Occipital lobe (tissue), 2 donors: ENCODE measurements around the gene PER1. TPM values are rescaled to one million over a fixed set of nuclear protein-coding genes. Genes with fewer than 3 reads are reported as not detected.

ENCODE experiments used
- DNase-seq: peaks from one replicate; lab custom pipeline; 2025; lab: John Stamatoyannopoulos, UW
- total RNA-seq: library from RNA; depleted of rRNA; stranded (reverse); fragments of >200 nt; gene quantifications from one replicate; pipeline ENCODE4 v1.2.3, GENCODE V29; 2014

Gene PER1
- total RNA-seq, 1 donor from 2014 or later, result 7.8 TPM

DNA sequence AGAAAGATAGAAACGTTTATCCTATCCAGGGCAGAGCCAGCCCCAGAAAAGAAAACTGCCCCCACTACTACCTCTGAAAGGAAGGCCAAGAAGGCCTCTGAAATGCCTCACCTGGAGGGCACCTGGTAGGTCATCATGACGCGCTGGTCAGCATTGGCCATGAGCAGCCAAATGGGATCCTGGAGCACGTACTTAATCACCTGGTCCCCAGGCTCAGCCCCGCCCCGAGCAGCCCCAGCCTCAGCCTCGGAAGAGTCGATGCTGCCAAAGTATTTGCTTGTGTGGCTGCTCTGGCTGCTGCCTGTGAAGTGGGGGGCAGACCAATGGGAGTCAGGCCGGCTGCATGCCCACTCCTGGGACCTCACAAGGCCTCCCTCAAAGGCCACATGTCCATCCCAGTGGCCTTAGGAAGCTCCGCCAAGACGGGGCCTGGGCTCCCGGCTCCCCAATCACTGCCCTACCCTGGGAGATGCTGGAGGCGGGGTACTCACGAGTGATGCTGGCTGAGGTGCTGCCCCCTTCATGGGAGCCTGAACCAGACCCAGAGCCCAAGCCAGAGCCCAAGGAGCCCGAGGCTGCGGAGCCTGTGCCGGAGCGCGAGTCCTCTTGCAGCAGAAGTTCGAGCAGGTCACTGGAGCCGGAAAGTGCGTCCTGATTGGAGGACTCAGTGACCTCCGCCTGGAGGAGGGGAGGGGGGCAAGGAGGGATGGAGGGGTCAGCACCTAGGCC, 9.9 kb downstream of the PER1 start:
- DNase-seq, result no peak

DNA sequence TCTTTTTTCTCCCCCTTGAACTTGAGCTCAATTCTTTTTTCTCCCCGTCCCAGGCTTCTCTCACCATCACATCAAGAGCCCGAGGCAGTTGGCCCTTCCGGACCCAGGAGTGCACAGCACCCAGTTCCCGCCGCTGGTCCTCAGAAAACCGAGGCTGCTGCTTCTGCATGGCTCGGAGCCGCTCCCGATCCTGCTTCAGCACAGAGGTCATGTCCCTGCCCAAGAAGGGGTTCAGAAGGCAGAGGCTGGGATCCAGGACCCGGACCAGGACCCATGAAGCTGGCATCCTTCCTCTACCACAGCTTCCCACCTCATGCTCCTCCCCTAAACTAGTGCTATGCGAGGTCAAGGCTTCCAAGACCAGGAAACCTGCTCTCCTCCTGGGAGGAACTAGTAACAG, 10.5 kb downstream of the PER1 start:
- DNase-seq, result no peak

DNA sequence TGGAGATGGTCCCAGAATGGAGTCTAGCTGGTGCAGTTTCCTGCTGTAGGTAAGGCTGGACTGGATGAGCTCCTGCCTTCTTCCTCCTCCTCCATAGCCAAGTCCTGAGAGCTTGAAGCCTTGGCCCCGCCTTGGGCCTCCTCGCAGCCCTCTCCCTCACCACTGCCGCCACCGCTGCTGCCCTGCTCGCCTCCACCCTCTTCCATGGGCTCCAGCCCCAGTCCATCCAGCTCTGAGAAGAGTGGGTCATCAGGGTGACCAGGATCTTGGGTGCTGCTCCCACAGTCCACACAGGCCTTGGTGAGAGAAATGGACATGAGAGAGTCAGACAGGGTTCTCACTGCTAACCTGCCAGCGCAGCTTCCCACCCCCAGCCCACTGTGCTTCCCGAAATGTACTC, 11.2 kb downstream of the PER1 start:
- DNase-seq, result no peak

DNA sequence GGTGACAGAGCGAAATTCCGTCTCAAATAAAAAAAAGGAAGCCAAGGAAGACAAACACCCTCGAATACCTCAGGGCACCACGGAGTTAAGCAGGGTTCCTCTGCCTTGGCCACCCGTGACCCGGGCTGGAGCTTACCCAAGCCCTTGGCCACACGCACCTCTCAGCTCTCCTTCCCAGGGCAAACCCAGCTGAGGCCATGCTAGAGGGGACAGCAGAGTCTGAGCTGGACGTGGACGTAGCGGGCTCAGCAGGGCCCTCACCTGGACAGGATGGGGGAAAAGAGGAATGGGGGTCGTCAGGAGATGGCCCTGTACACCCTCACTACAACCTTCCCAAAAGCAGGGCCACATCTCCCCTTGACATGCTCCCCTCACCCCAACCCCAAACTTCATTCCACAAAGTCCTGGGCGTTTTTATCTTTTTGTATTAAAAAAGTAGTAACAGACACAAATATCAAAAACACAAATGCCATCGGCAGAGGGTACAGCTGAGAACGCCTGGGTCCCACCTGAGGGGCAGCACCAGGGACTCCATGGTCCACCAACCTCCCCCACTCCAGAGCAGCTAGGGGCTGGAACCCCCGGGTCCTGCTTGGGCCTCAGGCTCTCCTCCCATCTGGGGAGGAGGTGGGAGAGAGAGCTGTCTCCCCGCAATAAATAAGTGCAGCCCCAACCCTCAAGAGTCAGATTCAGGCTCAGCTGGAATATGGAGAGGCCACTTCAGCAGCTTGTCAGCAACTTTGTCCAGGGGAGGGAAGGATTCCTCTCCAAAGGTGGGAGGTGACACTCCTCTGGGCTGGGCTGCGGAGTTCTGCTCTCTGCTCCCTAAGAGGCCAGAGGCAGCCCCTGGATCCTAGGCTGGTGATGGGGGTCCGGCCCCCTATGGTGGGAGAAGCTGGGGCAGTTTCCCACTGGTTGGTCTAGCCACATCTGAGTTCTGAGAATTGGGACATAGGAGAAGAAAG, 11.9 kb downstream of the PER1 start:
- DNase-seq, result no peak

DNA sequence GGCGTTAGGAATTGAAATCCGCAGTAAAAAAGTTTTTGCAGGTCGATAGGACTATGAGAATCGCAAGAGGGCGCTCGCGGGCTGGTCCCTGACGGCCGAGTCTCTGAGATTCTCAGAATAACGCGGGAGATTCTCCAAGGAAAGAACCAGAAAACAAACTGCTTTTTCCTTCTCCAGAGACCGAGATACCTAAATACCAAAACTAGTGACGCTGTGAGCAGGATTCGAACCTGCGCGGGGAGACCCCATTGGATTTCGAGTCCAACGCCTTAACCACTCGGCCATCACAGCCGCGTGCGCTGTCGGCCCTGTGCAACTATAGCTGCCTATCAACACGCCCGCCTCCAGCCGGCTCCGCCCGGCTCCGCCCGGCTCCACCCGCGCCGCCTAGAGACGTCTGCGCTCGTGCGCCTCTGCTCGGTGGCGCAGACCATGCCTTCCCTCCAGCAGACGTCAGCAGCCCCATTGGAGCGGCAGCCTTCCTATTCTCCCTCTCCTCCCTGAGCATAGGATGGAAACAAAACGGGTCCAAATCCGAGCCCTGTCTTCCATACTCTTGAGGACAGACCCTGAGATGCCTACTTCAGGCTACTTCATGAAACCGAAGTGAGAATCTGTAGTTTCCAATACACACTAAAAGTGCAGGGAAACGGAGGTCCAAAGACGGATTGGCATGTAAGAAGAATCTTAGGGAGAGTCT, 13.4 kb downstream of the PER1 start:
- DNase-seq, result peak; percentile 88

DNA sequence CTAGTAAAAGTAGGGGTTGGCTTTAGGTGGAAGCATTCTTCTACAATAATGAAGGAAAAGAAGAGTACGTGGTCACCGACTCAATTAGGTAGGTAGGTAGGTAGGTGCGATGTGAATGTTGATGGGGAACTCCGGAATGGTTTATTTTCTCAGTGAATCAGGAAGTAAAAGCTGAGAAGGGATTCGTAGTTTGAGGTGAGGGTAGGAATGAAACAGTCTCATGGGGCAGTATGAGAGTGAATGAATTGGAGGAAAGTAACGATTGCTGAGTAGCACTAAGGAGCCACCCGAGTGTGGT, 13.9 kb downstream of the PER1 start:
- no peak for DNase-seq

DNA sequence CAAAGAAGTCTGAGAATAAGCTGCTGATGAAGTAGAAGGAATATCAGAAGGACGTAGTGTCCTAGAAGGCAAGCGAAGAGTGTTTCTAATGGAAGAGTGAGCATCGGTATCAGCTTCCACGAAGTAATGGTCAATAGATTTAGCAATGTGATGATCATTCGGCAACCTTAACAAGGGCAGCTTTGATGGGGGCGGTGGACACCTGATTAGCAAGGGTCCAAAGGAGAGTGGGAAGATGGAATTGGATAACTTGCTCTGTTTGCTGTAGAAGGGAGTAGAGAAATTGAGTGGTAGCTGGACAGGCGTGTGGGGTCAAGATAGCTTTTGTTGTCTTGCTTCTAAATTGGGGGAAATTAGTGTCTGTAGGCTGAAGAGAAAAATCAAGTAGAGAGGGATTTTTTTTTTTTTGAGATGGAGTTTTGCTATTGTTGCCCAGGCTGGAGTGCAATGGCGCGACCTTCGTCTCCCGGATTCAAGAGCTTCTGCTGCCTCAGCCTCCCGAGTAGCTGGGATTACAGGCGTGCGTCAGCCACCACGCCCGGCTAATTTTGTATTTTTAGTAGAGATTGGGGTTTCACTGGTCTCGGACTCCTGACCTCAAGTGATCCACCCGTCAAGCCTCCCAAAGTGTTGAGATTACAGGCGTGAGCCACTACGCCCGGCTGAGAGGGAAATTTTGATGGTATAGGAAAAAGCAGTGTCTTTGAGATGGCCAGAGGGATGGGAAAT, 14.4 kb downstream of the PER1 start:
- DNase-seq, result no peak

DNA sequence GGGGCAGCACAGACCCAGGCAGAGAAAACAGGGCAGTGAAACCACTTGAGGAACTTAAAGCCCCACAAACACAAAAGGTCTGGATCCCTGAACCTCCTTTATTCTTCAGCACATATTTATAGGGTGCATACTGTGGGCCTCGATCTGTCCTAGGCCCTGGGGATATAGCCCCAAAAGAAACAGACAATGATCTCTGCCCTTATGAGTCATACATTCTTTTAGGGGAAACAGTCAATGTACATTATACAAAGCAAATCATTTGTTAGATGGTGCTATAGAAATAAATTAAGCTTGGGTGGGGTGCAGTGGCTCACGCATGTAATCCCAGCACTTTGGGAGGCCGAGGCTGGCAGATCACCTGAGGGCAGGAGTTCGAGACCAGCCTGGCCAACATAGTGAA, 18.3 kb downstream of the PER1 start:
- no peak for DNase-seq

DNA sequence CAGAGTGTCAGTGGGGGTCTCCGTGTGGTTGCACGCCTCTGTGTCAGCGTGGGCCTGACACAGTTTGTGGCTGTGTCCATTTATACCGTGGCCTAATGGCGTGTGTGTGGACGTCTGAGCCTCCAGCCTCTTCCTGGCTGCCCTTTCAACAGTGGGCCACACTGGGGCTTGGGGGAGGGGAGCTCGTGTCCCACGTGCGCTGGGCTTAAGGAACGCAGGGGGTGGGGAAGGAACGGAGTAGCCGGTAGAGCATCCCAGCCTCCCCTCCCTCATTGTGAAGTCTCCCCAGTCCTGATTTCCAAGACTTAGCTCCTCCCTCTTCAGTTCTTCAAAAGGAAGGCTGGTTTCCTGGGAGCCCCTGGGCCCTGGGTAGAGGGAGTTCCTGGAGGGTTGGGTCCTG, 18.8 kb downstream of the PER1 start:
- DNase-seq, result no peak

DNA sequence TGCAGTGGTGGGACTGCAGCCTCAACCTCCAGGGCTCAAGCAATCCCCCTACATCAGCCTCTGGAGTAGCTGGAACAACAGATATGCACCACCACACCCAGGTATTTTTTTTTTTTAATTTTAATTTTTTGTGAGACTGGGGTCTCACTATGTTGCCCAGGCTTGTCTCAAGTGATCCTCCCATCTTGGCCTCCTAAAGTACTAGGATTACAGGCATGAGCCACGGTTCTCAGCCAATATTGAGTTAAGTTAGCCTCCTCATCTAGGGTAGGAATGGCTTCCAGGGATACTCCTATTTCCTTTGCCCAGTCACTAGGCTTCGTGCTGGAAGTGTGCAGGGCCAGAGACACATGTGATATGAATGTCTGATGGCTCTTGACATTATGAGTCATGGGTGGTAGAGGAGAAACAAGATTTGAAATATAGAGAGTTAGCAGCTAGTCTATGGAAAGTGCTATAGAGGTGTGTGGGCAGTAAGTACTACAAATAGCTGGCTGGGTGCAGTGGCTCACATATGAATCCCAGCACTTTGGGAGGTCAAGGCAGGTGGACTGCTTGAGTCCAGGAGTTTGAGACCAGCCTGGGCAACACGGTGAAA, 20.3 kb downstream of the PER1 start:
- no peak for DNase-seq

DNA sequence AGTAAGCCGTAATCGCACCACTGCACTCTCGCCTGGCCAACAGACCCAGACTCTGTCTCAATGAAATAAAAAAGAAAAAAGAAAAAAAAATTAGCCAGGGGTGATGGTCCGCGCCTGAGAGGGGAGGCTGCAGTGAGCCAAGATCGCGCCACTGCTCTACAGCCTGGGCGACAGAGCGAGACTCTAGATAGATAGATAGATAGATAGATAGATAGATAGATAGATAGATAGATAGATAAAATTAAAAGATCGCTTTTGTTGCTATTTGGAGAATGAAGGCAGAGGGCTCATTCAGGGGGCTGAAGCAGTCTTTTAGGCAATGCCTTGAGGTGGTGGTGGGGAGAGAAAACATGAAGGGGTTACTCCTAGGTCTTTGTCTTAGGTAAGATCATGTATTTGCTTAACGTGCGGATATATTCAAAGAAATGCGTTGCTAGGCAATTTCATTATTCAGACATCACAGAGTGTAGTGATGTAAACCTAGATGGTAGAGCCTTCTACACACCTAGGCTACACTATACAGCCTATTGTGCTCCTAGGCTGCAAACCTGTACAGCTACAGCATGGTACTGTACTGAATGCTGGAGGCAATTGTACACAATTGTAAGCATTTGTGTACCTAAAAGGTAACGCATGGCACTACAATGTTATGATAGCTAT, 23.9 kb downstream of the PER1 start:
- no peak for DNase-seq

DNA sequence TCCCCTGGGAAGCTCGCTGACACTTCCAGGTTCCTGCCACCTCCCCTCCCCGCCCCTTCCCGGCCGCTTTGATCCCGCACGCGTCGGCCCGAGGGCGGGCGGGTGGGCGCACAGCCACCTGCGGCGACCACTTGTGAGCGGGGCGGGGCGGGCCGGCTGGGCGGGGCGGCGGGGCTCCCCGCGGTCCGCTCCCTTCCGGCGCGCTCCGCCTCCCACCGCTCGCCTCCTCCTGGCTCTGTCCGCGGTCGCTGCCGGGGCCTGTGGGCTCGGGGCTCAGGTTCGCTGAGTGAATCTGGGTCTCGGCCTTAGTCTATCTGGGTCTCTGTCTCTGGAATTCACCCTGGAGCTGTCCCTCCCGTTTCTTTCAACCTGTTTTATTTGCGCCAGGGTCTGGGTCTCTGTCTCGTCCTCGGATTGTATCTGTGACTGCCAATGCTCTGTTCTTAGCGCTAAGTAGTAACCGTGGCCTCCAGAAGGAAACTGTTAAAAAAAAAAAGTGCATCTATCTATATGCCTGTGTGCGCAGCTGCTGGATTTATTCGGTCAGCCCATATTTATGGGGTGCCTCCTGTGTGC, 25.6 kb downstream of the PER1 start:
- DNase-seq, result no peak

DNA sequence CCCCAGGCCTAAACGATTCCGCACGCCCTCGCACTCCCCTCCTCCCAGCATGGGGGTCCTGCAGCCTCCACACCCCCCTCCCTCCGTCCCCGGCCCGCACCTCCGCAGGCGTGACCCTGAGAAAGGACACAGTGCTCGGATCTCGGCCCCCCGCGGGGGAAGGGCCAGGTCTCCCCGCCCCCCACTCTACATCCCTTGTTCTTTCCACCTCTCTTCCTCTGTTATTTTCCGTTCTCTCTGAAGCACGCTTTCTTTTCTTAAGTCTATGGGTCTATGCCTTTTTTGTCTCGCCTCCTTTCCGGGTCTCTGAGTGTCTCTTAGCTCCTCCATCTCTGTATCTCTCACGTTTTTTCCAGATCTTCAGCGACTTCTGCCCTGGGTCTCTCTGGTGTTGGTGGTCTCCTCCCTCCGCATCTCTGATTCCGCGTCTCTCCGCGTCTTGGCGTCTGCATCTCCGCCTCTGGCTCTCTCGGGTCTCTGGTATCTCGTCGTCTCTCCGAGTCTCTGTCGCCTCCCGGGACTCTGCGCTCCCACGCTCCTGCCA, 26.2 kb downstream of the PER1 start:
- DNase-seq, result no peak

DNA sequence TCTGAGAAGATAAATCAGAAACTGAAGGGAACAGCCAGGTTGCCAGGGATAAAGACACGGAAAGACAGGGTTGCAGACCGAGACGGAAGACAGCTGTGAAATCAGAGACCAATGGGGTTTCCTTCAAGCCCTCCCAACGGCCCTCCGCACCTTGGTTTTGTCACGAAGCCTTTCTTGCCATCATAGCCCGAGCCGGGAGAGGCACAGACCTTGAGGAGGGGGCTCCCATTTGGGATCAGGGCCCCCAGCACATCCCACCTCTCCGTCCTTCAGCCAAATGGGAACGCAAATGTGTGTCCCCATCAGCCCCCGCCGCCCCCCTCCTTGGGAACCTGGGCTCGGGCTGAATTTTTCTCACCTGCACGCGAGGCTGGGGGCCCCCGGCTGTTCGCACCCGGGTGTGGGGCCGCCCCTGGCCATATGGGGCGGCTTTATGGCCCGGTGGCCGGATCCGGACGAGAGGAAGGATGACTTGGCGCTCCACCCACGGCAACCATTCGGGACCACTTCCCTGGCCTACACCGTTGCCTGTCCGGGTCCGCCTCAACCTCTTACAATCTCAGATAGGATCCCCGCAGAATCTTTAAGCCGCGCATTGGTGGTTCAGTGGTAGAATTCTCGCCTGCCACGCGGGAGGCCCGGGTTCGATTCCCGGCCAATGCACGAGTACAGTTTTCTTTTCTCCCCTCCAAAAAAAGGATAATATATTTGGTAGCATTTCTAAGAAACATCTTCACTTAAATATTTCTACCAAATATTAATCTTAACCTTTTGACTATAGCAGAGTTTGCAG, 26.9 kb downstream of the PER1 start:
- peak; percentile 59 for DNase-seq

DNA sequence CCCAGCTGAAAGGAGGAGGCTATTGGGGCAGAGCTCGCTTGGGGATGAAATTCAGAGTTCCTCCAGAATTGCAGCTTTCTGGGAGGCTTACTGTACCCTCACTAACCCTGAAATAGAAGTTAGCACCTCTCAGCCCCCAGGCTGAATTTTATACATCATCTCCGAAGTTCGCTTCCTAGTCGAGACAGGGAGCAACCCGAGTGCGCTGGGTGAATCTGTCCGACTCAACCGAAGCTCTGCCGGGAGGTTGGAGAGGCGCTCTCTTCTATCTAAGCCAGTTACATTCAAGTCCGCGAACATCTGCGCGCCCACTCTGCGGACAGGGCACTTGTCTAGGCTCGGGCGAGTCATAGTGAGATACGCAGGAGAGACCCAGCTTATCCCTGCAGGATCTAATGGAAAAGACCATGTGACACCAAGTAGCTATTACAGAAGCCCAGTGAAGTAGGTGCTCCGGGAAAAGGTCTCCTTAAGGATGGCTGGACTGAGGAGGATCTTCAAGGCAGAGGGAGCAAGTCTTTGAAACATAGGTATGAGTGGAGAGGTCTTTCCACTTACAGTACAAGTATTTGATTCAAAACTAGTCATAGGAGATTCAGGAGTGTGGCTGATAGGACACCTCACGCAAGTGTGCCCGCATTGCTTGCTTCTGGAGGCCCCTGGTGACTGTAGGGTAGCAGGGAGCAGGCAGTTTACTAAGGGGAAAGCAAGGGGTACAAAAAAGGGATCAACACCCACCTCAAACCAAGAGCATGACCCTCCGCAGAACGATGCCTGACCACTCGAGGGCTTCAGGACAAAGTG, 27.7 kb downstream of the PER1 start:
- DNase-seq, result no peak

DNA sequence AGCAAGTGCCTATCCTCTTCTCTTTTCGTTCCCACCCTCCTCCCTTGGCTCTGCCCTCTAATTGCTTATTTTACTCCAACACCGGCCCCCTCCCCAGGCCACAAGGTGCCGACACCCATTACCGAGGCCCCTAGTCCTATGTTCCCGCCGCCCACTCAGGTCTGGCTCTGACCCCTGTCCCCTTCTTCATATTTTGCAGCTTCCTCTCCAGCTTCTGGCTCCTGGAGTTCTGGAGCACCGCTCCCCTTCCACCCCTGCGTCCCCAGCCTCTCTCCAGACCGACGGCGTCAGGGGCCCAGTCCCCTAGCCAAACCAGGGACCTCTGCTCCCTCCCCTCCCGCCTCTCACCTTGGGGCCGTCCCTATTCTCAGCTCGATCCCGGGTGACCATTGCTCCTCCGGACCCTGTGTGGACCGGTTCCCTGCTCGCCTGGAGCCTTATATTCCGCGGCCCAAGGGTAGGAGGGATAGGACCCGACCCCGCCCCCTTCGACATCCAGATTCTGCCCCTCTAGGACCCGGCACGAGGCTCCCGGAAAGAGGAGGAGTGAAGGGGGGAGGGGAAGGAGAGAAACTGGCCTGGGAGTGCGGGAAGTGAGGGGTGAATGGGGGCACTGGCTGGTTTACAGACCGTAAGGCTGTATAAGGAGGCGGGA, 28.4 kb downstream of the PER1 start, which contains the start of gene HES7:
TSS of gene HES7 (minus strand) at position 412 of the 655 bp plus-strand sequence. CDS start at position 390, 22 bp downstream.
- DNase-seq, result no peak

DNA sequence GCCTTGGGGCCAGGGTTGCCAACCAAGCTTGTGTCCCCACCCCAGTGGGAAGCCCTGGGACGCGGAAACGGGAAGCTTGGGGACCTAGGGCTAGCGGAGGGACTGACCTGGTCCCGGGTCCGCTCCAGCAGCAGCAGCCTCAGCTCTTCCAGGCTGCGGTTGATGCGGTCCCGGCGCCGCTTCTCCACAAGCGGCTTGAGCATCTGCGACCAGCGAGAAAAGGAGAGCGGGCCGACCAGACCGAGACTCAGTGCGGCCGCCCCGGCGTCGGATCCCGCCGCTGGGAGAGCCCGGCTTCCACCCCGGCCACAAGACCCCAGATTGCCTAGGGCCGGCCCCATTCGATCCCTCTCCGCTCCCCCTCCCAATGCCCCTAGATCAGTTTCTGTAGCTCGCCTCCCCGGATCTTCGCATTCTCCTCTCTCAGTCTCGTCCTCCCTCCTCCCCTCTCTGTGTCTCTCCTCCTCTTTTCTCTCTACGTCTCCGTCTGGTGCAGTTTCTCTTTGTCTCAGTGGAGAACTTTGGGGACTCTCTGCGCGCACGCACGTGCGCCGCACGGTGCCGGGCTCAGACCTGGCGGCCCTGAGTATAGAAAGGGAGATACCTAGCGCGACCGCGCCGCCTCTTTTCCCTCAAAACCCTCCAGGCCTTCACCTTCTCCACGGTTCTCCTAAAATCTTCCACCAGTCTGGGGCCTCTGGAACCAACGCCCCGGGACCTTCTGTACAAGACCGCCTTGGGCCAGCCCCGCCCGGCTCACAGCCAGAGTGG, 29.1 kb downstream of the PER1 start:
- no peak for DNase-seq
